ENCODE results near the gene MRPL12. TPM values are rescaled to one million over a fixed set of nuclear protein-coding genes. Genes with fewer than 3 reads are reported as not detected.

Gene MRPL12
- total RNA-seq, 1 experiment from 2014 or later = 139 TPM

DNA sequence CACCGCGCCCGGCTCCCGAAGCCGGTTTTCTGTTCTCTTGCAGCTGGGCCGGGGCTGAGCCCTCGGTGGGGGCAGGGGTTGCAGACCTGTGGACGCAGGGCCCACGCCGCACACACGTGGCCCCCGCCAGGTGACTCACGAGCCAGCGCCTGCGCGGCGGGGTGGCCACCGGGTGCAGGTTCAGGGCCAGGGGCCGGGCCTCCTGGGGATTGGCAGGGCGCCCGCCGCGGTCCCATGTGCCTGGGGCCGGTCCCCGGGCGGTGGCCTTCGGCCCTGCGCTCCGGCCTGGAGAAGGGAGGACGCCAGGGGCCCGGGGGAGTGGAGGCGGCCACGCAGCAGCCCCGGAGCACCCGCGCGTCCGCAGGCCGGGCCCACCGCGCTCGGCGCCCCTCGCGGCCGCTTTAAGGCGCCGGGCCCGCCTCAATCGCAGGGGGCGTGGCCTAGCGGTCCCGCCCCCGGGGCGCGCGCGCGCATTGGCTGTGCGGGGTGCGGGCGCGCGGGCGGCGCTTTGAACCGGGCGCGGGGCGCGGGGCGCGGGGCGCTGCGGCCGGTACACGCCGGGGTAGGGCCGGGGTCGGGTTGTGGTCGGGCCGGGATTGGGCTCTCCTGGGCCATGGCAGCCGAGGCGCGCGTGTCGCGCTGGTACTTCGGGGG is 8.8 kb downstream of the MRPL12 start, which contains the start of gene SLC25A10 (continued):
- no peak for TF ChIP-seq GRHL2 (CRISPR knock-in tag; IDR thresholded peaks at IDR 0.05; ENCODE audit: insufficient replicate concordance, severe bottlenecking)
- TF ChIP-seq EMX1 (CRISPR knock-in tag; IDR thresholded peaks at IDR 0.05) = peak; percentile 15; the same call in 1 of the 2 replicates
- TF ChIP-seq, protein P1, sequence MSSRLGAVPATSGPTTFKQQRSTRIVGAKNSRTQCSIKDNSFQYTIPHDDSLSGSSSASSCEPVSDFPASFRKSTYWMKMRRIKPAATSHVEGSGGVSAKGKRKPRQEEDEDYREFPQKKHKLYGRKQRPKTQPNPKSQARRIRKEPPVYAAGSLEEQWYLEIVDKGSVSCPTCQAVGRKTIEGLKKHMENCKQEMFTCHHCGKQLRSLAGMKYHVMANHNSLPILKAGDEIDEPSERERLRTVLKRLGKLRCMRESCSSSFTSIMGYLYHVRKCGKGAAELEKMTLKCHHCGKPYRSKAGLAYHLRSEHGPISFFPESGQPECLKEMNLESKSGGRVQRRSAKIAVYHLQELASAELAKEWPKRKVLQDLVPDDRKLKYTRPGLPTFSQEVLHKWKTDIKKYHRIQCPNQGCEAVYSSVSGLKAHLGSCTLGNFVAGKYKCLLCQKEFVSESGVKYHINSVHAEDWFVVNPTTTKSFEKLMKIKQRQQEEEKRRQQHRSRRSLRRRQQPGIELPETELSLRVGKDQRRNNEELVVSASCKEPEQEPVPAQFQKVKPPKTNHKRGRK (CRISPR knock-in tag; IDR thresholded peaks at IDR 0.05; ENCODE audit: borderline replicate concordance) = no peak
- TF ChIP-seq ZNF121 (CRISPR knock-in tag; IDR thresholded peaks at IDR 0.05) = no peak
- TF ChIP-seq CREB1 (CRISPR knock-in tag; IDR thresholded peaks at IDR 0.05) = no peak
- TF ChIP-seq ZNF396 (CRISPR knock-in tag; IDR thresholded peaks at IDR 0.05; ENCODE audit: borderline replicate concordance) = no peak
- TF ChIP-seq, protein P2, sequence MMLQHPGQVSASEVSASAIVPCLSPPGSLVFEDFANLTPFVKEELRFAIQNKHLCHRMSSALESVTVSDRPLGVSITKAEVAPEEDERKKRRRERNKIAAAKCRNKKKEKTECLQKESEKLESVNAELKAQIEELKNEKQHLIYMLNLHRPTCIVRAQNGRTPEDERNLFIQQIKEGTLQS (CRISPR knock-in tag; conservative IDR thresholded peaks at IDR 0.05) = no peak
- peak; percentile 42; the same call in 1 of the 2 replicates for TF ChIP-seq FOXK1 (CRISPR knock-in tag; IDR thresholded peaks at IDR 0.05)
- TF ChIP-seq ZNF263 (CRISPR knock-in tag; IDR thresholded peaks at IDR 0.05; ENCODE audit: low read depth) = no peak
- TF ChIP-seq ZNF416 (CRISPR knock-in tag; IDR thresholded peaks at IDR 0.05) = peak; percentile 57; the same call in 1 of the 2 replicates
- no peak for TF ChIP-seq IRF2 (CRISPR knock-in tag; IDR thresholded peaks at IDR 0.05; ENCODE audit: borderline replicate concordance, low read depth)
- TF ChIP-seq TP53 (CRISPR knock-in tag; IDR thresholded peaks at IDR 0.05) = no peak
- TF ChIP-seq, protein P3, sequence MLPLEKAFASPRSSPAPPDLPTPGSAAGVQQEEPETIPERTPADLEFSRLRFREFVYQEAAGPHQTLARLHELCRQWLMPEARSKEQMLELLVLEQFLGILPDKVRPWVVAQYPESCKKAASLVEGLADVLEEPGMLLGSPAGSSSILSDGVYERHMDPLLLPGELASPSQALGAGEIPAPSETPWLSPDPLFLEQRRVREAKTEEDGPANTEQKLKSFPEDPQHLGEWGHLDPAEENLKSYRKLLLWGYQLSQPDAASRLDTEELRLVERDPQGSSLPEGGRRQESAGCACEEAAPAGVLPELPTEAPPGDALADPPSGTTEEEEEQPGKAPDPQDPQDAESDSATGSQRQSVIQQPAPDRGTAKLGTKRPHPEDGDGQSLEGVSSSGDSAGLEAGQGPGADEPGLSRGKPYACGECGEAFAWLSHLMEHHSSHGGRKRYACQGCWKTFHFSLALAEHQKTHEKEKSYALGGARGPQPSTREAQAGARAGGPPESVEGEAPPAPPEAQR (CRISPR knock-in tag; IDR thresholded peaks at IDR 0.05) = no peak
- TF ChIP-seq SP1 (CRISPR knock-in tag; conservative IDR thresholded peaks at IDR 0.05) = peak; percentile 96
- TF ChIP-seq, protein P4, sequence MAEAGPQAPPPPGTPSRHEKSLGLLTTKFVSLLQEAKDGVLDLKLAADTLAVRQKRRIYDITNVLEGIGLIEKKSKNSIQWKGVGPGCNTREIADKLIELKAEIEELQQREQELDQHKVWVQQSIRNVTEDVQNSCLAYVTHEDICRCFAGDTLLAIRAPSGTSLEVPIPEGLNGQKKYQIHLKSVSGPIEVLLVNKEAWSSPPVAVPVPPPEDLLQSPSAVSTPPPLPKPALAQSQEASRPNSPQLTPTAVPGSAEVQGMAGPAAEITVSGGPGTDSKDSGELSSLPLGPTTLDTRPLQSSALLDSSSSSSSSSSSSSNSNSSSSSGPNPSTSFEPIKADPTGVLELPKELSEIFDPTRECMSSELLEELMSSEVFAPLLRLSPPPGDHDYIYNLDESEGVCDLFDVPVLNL (CRISPR knock-in tag; IDR thresholded peaks at IDR 0.05; ENCODE audit: borderline replicate concordance, low read depth) = peak; percentile 72
- no peak for TF ChIP-seq CREM (CRISPR knock-in tag; IDR thresholded peaks at IDR 0.05)
- TF ChIP-seq, protein P5, sequence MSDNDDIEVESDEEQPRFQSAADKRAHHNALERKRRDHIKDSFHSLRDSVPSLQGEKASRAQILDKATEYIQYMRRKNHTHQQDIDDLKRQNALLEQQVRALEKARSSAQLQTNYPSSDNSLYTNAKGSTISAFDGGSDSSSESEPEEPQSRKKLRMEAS (CRISPR knock-in tag; IDR thresholded peaks at IDR 0.05) = peak; percentile 69; the same call in 1 of the 2 replicates
- peak; percentile 65 for TF ChIP-seq FOXP1 (CRISPR knock-in tag; IDR thresholded peaks at IDR 0.05; ENCODE audit: borderline replicate concordance)
- TF ChIP-seq SMAD4 (CRISPR knock-in tag; IDR thresholded peaks at IDR 0.05) = no peak
- TF ChIP-seq, protein P6, sequence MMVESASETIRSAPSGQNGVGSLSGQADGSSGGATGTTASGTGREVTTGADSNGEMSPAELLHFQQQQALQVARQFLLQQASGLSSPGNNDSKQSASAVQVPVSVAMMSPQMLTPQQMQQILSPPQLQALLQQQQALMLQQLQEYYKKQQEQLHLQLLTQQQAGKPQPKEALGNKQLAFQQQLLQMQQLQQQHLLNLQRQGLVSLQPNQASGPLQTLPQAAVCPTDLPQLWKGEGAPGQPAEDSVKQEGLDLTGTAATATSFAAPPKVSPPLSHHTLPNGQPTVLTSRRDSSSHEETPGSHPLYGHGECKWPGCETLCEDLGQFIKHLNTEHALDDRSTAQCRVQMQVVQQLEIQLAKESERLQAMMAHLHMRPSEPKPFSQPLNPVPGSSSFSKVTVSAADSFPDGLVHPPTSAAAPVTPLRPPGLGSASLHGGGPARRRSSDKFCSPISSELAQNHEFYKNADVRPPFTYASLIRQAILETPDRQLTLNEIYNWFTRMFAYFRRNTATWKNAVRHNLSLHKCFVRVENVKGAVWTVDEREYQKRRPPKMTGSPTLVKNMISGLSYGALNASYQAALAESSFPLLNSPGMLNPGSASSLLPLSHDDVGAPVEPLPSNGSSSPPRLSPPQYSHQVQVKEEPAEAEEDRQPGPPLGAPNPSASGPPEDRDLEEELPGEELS (CRISPR knock-in tag; IDR thresholded peaks at IDR 0.05) = no peak; the same call in 1 of the 2 replicates
- no peak for TF ChIP-seq ZNF219 (CRISPR knock-in tag; IDR thresholded peaks at IDR 0.05; ENCODE audit: borderline replicate concordance)

Data from WTC11 (cell line).